Loucy (cell line): ENCODE data around the gene ACBD3.

ENCODE experiments used
- H2AFZ ChIP-seq: fragments of 200-600 bp; sonication (generic); 2 replicates; pipeline ENCODE4 v1.6.0; 2016; ENCODE audit warnings: antibody characterized with exemption, mild to moderate bottlenecking, low read length, moderate library complexity
- H3F3A ChIP-seq: fragments of 200-600 bp; 2 replicates; pipeline ENCODE4 v1.6.0; 2016; ENCODE audit warnings: antibody characterized with exemption, low read depth, mild to moderate bottlenecking
- H3K27me3 ChIP-seq: fragments of 200-600 bp; sonication (generic); 2 replicates; pipeline ENCODE4 v1.6.1; 2014; ENCODE audit warnings: low read length, mild to moderate bottlenecking; ENCODE audit not compliant: insufficient read depth, poor library complexity, severe bottlenecking
- H3K36me3 ChIP-seq: fragments of 200-600 bp; sonication (generic); 2 replicates; pipeline ENCODE4 v1.6.1; 2016; ENCODE audit warnings: low read length; ENCODE audit not compliant: insufficient read depth
- H3K4me1 ChIP-seq: fragments of 200-600 bp; sonication (generic); 2 replicates; pipeline ENCODE4 v1.5.1; 2014; ENCODE audit warnings: low read length, mild to moderate bottlenecking; ENCODE audit not compliant: insufficient read depth, poor library complexity, severe bottlenecking
- H3K4me2 ChIP-seq: fragments of 200-600 bp; sonication (generic); 2 replicates; pipeline ENCODE4 v1.6.0; 2014; ENCODE audit warnings: antibody characterized with exemption, low read length, low read depth, mild to moderate bottlenecking; ENCODE audit not compliant: poor library complexity, severe bottlenecking
- H3K4me3 ChIP-seq: fragments of 200-600 bp; sonication (generic); 2 replicates; pipeline ENCODE4 v1.5.1; 2014; ENCODE audit warnings: low read length, mild to moderate bottlenecking, mixed read lengths; ENCODE audit not compliant: poor library complexity, severe bottlenecking
- H3K79me2 ChIP-seq: fragments of 200-600 bp; sonication (generic); 2 replicates; pipeline ENCODE4 v1.6.1; 2014; ENCODE audit warnings: low read length; ENCODE audit not compliant: insufficient read depth
- H3K9ac ChIP-seq: fragments of 200-600 bp; sonication (generic); 2 replicates; pipeline ENCODE4 v1.6.0; 2014; ENCODE audit warnings: mild to moderate bottlenecking, low read depth, low read length, moderate library complexity; ENCODE audit not compliant: poor library complexity, severe bottlenecking
- H3K9me2 ChIP-seq: fragments of 200-600 bp; sonication (generic); replicated peaks from 2 replicates; pipeline ENCODE4 v1.6.1; 2016; ENCODE audit warnings: low read depth, low read length, mixed read lengths
- H3K9me3 ChIP-seq: fragments of 200-600 bp; sonication (generic); 2 replicates; pipeline ENCODE4 v1.6.1; 2014; ENCODE audit warnings: mild to moderate bottlenecking, antibody characterized with exemption, low read length, low read depth; ENCODE audit not compliant: insufficient read depth
- H4K20me1 ChIP-seq: fragments of 200-600 bp; sonication (generic); 2 replicates; pipeline ENCODE4 v1.6.0; 2014; ENCODE audit warnings: antibody characterized with exemption, low read length, mild to moderate bottlenecking; ENCODE audit not compliant: insufficient read depth, poor library complexity, severe bottlenecking
- CTCF ChIP-seq: fragments of 200-600 bp; sonication (generic); conservative IDR thresholded peaks from 2 replicates; pipeline ENCODE4 v1.5.1; 2014; ENCODE audit warnings: mild to moderate bottlenecking, antibody characterized with exemption, low read length
- EZH2phosphoT487 ChIP-seq: fragments of 200-600 bp; IDR thresholded peaks from 2 replicates; pipeline ENCODE4 v1.6.1; 2018; ENCODE audit warnings: antibody characterized with exemption, mild to moderate bottlenecking, moderate library complexity, borderline replicate concordance

ACBD3 gene

GRCh38 chr1:226121587-226122400, 64.7 kb downstream of the ACBD3 start:
- no peaks in the 10 kb centered on the region for H3K36me3 ChIP-seq
- H3K9me3 ChIP-seq = no peaks in the 10 kb centered on the region
- H3K27me3 ChIP-seq = no peaks in the 10 kb centered on the region
- peaks cover 2% of the 10 kb centered on the region; the same call in 1 of the 2 replicates for H3F3A ChIP-seq
- no peaks in the 10 kb centered on the region for H4K20me1 ChIP-seq
- TF ChIP-seq CTCF (peak; percentile 68), EZH2phosphoT487 (no peak)
- peak overlapping the region; percentile 83 for H3K4me3 ChIP-seq
- H2AFZ ChIP-seq = peak overlapping the region; percentile 93
- peak overlapping the region; percentile 96 for H3K4me2 ChIP-seq
- H3K4me1 ChIP-seq = peaks cover 26% of the 10 kb centered on the region
- H3K79me2 ChIP-seq = no peaks in the 10 kb centered on the region
- peak overlapping the region; percentile 85 for H3K9ac ChIP-seq
- no peaks in the 10 kb centered on the region for H3K9me2 ChIP-seq

- no peaks in the 10 kb centered on the region for H3K27me3 ChIP-seq
- H2AFZ ChIP-seq = peak overlapping the region; percentile 57
- H3K9me2 ChIP-seq = no peaks in the 10 kb centered on the region
- H3K36me3 ChIP-seq = no peaks in the 10 kb centered on the region
- peaks cover 26% of the 10 kb centered on the region for H3K4me1 ChIP-seq
- H4K20me1 ChIP-seq = no peaks in the 10 kb centered on the region
- peak overlapping the region; percentile 83 for H3K4me3 ChIP-seq
- peaks cover 2% of the 10 kb centered on the region; the same call in 1 of the 2 replicates for H3F3A ChIP-seq
- H3K4me2 ChIP-seq = peak overlapping the region; percentile 96
- no peaks in the 10 kb centered on the region for H3K9me3 ChIP-seq
- H3K79me2 ChIP-seq = no peaks in the 10 kb centered on the region
- peak overlapping the region; percentile 85 for H3K9ac ChIP-seq
- TF ChIP-seq EZH2phosphoT487 (no peak), CTCF (no peak)
Observed at GRCh38 chr1:226121049-226121586, 65.4 kb downstream of the ACBD3 start.

GRCh38 chr1:226120398-226120797, 66.1 kb downstream of the ACBD3 start:
- no peak for TF ChIP-seq CTCF
- TF ChIP-seq EZH2phosphoT487 = no peak
- Histone ChIP-seq H3K36me3 (no peaks in the 10 kb centered on the region), H3K4me1 (peaks cover 24% of the 10 kb centered on the region), H3K27me3 (no peaks in the 10 kb centered on the region), H3K4me3 (no peak overlapping the region), H3F3A (peaks cover 2% of the 10 kb centered on the region; the same call in 1 of the 2 replicates), H3K4me2 (no peak overlapping the region), H3K9me2 (no peaks in the 10 kb centered on the region), H3K9ac (no peak overlapping the region), H2AFZ (no peak overlapping the region), H3K9me3 (no peaks in the 10 kb centered on the region), H3K79me2 (no peaks in the 10 kb centered on the region), H4K20me1 (no peaks in the 10 kb centered on the region)
